ENCODE data around the gene SPG21.
A peak's percentile ranks its signal among the peaks of the same experiment; 100 is the strongest.

SPG21 gene

GRCh38 chr15:64989416-64990167 is at the start of gene SPG21:
Gene SPG21, minus strand, starts transcription at chr15:64989914. Its CDS starts 6,345 bp downstream, at chr15:64983569.
- Histone ChIP-seq H3K27ac (ENCODE audit: low read length) (no peak within 1 kb of the TSS), H3K4me1 (ENCODE audit: insufficient read depth, low read length) (no peaks in the 10 kb centered on the region), H3K9ac (ENCODE audit: low read depth, low read length) (peak within 1 kb of the TSS; percentile 83), H3K4me3 (ENCODE audit: low read length) (peak within 1 kb of the TSS; percentile 97), H3K36me3 (ENCODE audit: insufficient read depth, low read depth, low read length) (peaks cover 7% of the 10 kb centered on the region; the same call in 1 of the 2 replicates), H3K27me3 (ENCODE audit: insufficient read depth, low read length) (no peaks in the 10 kb centered on the region), H3K9me3 (ENCODE audit: insufficient read depth, low read depth, low read length) (no peaks in the 10 kb centered on the region)

GRCh38 chr15:65038836-65039235 is 49.1 kb upstream of the SPG21 start:
- H3K27me3 ChIP-seq (ENCODE audit: insufficient read depth, low read length) = no peaks in the 10 kb centered on the region
- H3K36me3 ChIP-seq (ENCODE audit: insufficient read depth, low read depth, low read length) = no peaks in the 10 kb centered on the region
- H3K9me3 ChIP-seq (ENCODE audit: insufficient read depth, low read depth, low read length) = no peaks in the 10 kb centered on the region
- H3K4me3 ChIP-seq (ENCODE audit: low read length) = no peak overlapping the region
- no peak overlapping the region for H3K9ac ChIP-seq (ENCODE audit: low read depth, low read length)
- H3K27ac ChIP-seq (ENCODE audit: low read length) = no peak overlapping the region
- H3K4me1 ChIP-seq (ENCODE audit: insufficient read depth, low read length) = no peaks in the 10 kb centered on the region

- Histone ChIP-seq H3K27ac (ENCODE audit: low read length) (no peak overlapping the region), H3K27me3 (ENCODE audit: insufficient read depth, low read length) (no peaks in the 10 kb centered on the region), H3K9me3 (ENCODE audit: insufficient read depth, low read depth, low read length) (no peaks in the 10 kb centered on the region), H3K9ac (ENCODE audit: low read depth, low read length) (no peak overlapping the region), H3K4me1 (ENCODE audit: insufficient read depth, low read length) (no peaks in the 10 kb centered on the region), H3K4me3 (ENCODE audit: low read length) (no peak overlapping the region), H3K36me3 (ENCODE audit: insufficient read depth, low read depth, low read length) (no peaks in the 10 kb centered on the region)
Measured at GRCh38 chr15:65038428-65038827, 48.7 kb upstream of the SPG21 start.

GRCh38 chr15:65037309-65037708 is 47.6 kb upstream of the SPG21 start:
- Histone ChIP-seq H3K4me3 (ENCODE audit: low read length) (no peak overlapping the region), H3K9me3 (ENCODE audit: insufficient read depth, low read depth, low read length) (no peaks in the 10 kb centered on the region), H3K36me3 (ENCODE audit: insufficient read depth, low read depth, low read length) (no peaks in the 10 kb centered on the region), H3K9ac (ENCODE audit: low read depth, low read length) (no peak overlapping the region), H3K27me3 (ENCODE audit: insufficient read depth, low read length) (no peaks in the 10 kb centered on the region), H3K4me1 (ENCODE audit: insufficient read depth, low read length) (no peaks in the 10 kb centered on the region), H3K27ac (ENCODE audit: low read length) (no peak overlapping the region)

- no peak overlapping the region for H3K27ac ChIP-seq (ENCODE audit: low read length)
Measured at GRCh38 chr15:65034719-65035118, 45.0 kb upstream of the SPG21 start.

GRCh38 chr15:65033659-65034269 is 44.0 kb upstream of the SPG21 start:
- H3K4me3 ChIP-seq (ENCODE audit: low read length) = no peak overlapping the region
- H3K27ac ChIP-seq (ENCODE audit: low read length) = no peak overlapping the region
- H3K36me3 ChIP-seq (ENCODE audit: insufficient read depth, low read depth, low read length) = no peaks in the 10 kb centered on the region
- H3K27me3 ChIP-seq (ENCODE audit: insufficient read depth, low read length) = no peaks in the 10 kb centered on the region
- no peaks in the 10 kb centered on the region for H3K4me1 ChIP-seq (ENCODE audit: insufficient read depth, low read length)
- H3K9me3 ChIP-seq (ENCODE audit: insufficient read depth, low read depth, low read length) = no peaks in the 10 kb centered on the region
- no peak overlapping the region for H3K9ac ChIP-seq (ENCODE audit: low read depth, low read length)

More at GRCh38 chr15:65034719-65035118, 45.0 kb upstream of the SPG21 start:
- Histone ChIP-seq H3K27me3 (ENCODE audit: insufficient read depth, low read length) (no peaks in the 10 kb centered on the region), H3K36me3 (ENCODE audit: insufficient read depth, low read depth, low read length) (no peaks in the 10 kb centered on the region), H3K4me3 (ENCODE audit: low read length) (no peak overlapping the region), H3K9me3 (ENCODE audit: insufficient read depth, low read depth, low read length) (no peaks in the 10 kb centered on the region), H3K4me1 (ENCODE audit: insufficient read depth, low read length) (no peaks in the 10 kb centered on the region), H3K9ac (ENCODE audit: low read depth, low read length) (no peak overlapping the region)

GRCh38 chr15:65032801-65033537 is 43.3 kb upstream of the SPG21 start:
- Histone ChIP-seq H3K9me3 (ENCODE audit: insufficient read depth, low read depth, low read length) (no peaks in the 10 kb centered on the region), H3K9ac (ENCODE audit: low read depth, low read length) (no peak overlapping the region), H3K27ac (ENCODE audit: low read length) (no peak overlapping the region), H3K4me1 (ENCODE audit: insufficient read depth, low read length) (peaks cover 3% of the 10 kb centered on the region; the same call in 1 of the 2 replicates), H3K27me3 (ENCODE audit: insufficient read depth, low read length) (no peaks in the 10 kb centered on the region), H3K4me3 (ENCODE audit: low read length) (no peak overlapping the region), H3K36me3 (ENCODE audit: insufficient read depth, low read depth, low read length) (no peaks in the 10 kb centered on the region)

GRCh38 chr15:65029736-65030208 is 40.1 kb upstream of the SPG21 start:
- H3K4me3 ChIP-seq (ENCODE audit: low read length) = peak overlapping the region; percentile 90; the same call in 1 of the 2 replicates
- no peak overlapping the region for H3K9ac ChIP-seq (ENCODE audit: low read depth, low read length)
- H3K36me3 ChIP-seq (ENCODE audit: insufficient read depth, low read depth, low read length) = peaks cover 19% of the 10 kb centered on the region
- no peak overlapping the region for H3K27ac ChIP-seq (ENCODE audit: low read length)
- H3K9me3 ChIP-seq (ENCODE audit: insufficient read depth, low read depth, low read length) = no peaks in the 10 kb centered on the region
- no peaks in the 10 kb centered on the region for H3K27me3 ChIP-seq (ENCODE audit: insufficient read depth, low read length)
- H3K4me1 ChIP-seq (ENCODE audit: insufficient read depth, low read length) = peaks cover 3% of the 10 kb centered on the region; the same call in 1 of the 2 replicates

GRCh38 chr15:65028921-65029735 is 39.4 kb upstream of the SPG21 start, which contains the start of gene MTFMT:
Gene MTFMT, minus strand, starts transcription at chr15:65029639. Its CDS starts 26 bp downstream, at chr15:65029613.
- no peaks in the 10 kb centered on the region for H3K9me3 ChIP-seq (ENCODE audit: insufficient read depth, low read depth, low read length)
- peaks cover 3% of the 10 kb centered on the region; the same call in 1 of the 2 replicates for H3K4me1 ChIP-seq (ENCODE audit: insufficient read depth, low read length)
- H3K9ac ChIP-seq (ENCODE audit: low read depth, low read length) = peak within 1 kb of the TSS; percentile 88
- peaks cover 24% of the 10 kb centered on the region for H3K36me3 ChIP-seq (ENCODE audit: insufficient read depth, low read depth, low read length)
- H3K4me3 ChIP-seq (ENCODE audit: low read length) = peak within 1 kb of the TSS; percentile 90
- no peak within 1 kb of the TSS for H3K27ac ChIP-seq (ENCODE audit: low read length)
- H3K27me3 ChIP-seq (ENCODE audit: insufficient read depth, low read length) = no peaks in the 10 kb centered on the region

- Histone ChIP-seq H3K9ac (ENCODE audit: low read depth, low read length) (peak overlapping the region; percentile 88; the same call in 1 of the 2 replicates), H3K27me3 (ENCODE audit: insufficient read depth, low read length) (no peaks in the 10 kb centered on the region), H3K27ac (ENCODE audit: low read length) (no peak overlapping the region), H3K4me3 (ENCODE audit: low read length) (peak overlapping the region; percentile 90), H3K4me1 (ENCODE audit: insufficient read depth, low read length) (peaks cover 3% of the 10 kb centered on the region; the same call in 1 of the 2 replicates), H3K9me3 (ENCODE audit: insufficient read depth, low read depth, low read length) (no peaks in the 10 kb centered on the region), H3K36me3 (ENCODE audit: insufficient read depth, low read depth, low read length) (peaks cover 28% of the 10 kb centered on the region)
Measured at GRCh38 chr15:65028338-65028737, 38.6 kb upstream of the SPG21 start.

GRCh38 chr15:65027593-65027992 is 37.9 kb upstream of the SPG21 start:
- H3K27me3 ChIP-seq (ENCODE audit: insufficient read depth, low read length) = no peaks in the 10 kb centered on the region
- no peak overlapping the region; the same call in 1 of the 2 replicates for H3K4me3 ChIP-seq (ENCODE audit: low read length)
- no peak overlapping the region for H3K27ac ChIP-seq (ENCODE audit: low read length)
- H3K36me3 ChIP-seq (ENCODE audit: insufficient read depth, low read depth, low read length) = peaks cover 32% of the 10 kb centered on the region
- no peak overlapping the region for H3K9ac ChIP-seq (ENCODE audit: low read depth, low read length)
- peaks cover 3% of the 10 kb centered on the region; the same call in 1 of the 2 replicates for H3K4me1 ChIP-seq (ENCODE audit: insufficient read depth, low read length)
- H3K9me3 ChIP-seq (ENCODE audit: insufficient read depth, low read depth, low read length) = no peaks in the 10 kb centered on the region

Measured in iPS-20b (cell line).